GM21576 (cell line): Measurements from ENCODE around the gene DCK.
"Not testable (repeated sequence)": the region's sequence is repeated elsewhere in the genome, so short reads cannot be mapped to it uniquely, and the experiment has no call there.

Source experiments
- ATAC-seq: cut with Tn5 transposase; IDR thresholded peaks from one replicate; pipeline ENCODE4 v1.9.1; 2021; ENCODE audit warnings: mild to moderate bottlenecking, moderate library complexity; ENCODE audit not compliant: unreplicated experiment

The DCK gene

DNA sequence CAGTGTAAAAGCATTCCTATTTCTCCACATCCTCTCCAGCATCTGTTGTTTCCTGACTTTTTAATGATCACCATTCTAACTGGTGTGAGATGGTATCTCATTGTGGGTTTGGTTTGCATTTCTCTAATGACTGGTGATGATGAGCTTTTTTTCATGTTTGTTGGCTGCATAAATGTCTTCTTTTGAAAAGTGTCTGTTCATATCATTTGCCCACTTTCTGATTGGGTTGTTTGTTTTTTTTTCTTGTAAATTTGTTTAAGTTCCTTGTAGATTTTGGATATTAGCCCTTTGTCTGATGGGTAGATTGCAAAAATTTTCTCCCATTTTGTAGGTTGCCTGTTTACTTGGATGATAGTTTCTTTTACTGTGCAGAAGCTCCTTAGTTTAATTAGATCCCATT lies 6.2 kb downstream of the DCK start:
- ATAC-seq: not testable (repeated sequence)

DNA sequence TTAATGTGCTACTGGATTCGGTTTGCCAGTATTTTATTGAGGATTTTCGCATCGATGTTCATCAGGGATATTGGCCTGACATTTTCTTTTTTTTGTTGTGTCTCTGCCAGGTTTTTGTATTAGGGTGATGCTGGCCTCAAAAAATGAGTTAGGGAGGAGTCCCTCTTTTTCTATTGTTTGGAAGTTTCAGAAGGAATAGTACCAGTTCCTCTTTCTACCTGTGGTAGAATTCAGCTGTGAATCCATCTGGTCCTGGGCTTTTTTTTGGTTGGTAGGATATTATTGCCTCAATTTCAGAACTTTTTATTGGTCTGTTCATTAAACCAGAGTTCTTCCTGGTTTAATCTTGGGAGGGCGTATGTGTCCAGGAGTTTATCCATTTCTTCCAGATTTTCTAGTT lies 7.9 kb downstream of the DCK start:
- not testable (repeated sequence) for ATAC-seq

DNA sequence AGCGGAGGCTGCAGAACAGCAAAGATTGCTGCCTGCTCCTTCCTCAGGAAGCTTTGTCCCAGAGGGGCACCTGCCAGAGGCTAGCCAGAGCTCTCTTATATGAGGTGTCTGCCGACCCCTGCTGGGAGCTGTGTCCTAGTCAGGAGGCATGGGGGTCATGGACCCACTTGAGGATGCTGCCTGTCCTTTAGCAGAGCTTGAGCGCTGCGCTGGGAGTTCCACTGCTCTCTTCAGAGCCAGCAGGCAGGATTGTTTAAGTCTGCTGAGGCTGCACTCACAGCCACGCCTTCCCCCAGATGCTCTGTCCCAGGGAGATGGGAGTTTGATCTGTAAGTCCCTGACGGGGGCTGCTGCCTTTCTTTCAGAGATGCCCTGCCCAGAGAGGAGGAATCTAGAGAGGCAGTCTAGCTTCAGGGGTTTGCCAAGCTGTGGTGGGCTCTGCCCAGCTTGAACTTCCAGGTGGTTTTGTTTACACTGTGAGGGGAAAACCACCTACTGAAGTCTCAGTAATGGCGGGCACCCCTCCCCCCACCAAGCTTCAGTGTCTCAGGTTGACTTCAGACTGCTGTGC lies 10.9 kb downstream of the DCK start:
- ATAC-seq: no peak

DNA sequence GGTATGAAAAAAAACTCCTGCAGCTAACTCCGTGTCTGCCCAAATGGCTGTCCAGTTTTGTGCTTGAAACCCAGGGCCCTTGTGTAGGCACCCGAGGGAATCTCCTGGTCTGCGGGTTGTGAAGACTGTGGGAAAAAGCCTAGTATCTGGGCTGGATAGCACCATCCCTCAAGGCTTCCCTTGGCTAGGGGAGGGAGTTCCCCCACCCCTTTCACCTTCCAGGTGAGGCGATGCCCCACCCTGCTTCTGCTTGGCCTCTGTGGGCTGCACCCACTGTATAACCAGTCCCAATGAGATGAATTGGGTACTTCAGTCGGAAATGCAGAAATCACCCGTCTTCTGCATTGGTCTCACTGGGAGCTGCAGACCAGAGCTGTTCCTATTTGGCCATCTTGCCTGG lies 11.6 kb downstream of the DCK start:
- ATAC-seq: not testable (repeated sequence)

DNA sequence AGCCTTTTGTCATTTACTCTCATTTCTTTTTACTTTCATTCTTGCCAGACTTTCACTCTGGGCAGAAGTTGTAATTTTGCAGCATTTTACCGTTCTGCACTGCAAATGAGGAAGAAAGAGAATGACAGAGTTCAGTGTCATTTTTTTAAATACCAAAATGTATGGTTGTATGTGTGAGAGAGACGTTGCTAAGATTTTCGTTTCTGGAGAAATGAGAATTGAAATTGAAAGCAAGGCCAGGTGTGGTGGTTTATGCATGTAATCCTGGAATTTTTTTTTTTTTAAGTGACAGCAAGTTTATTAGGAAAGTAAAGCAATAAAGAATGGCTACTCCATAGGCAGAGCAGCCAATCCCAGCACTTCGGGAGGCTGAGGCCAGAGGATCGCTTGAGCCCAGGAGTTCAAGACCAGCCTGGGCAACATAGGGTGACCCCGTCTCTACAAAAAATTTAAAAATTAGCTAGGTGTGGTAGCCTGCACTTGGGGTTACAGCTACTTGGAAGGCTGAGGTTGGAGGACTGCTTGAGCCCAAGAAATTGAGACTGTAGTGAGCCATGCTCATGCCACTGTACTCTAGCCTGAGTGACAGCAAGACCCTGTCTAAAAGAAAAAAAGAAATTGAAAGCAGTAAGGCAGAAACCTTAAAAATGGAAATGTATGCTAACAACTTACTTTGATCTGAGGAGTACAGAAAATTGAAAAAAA lies 12.9 kb downstream of the DCK start:
- ATAC-seq: peak; percentile 74

DNA sequence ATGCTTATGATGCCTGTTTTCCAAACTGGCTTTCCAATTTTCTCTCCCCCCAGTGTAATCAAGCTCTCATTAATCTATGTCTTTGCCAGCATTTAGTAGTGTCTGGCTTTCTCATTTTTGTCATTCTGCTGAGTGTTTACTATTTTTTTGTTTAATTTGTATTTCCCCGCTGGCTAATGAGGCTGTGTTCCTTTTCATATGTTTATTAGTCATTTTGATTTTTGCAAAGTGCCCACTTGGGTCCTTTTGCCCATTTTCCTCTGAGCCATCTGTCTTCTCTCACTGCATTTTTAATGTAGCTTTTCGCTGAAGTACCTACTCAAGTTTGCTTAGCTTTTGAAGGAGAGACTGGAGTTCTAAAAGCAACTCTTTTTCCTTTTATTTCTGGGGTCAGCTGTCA lies 14.7 kb downstream of the DCK start:
- ATAC-seq: no peak

DNA sequence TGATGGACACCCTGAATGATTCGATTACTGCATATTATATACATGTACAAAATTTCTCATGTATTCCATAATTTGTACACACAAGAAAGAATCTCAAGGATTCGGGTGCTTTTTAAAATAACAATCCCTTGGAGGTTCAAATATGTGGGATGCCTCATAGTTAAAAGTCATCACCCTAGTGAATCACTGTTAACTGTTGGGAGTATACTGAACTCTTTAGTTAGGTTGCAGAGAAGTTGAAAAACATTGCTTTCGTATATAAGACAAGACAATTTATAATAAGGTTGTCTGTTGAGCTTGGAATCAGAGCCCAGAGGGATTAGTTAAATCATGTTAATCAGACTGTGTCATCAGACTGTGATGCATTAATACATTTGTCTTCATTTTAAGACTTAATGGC lies 15.6 kb downstream of the DCK start:
- ATAC-seq: no peak

DNA sequence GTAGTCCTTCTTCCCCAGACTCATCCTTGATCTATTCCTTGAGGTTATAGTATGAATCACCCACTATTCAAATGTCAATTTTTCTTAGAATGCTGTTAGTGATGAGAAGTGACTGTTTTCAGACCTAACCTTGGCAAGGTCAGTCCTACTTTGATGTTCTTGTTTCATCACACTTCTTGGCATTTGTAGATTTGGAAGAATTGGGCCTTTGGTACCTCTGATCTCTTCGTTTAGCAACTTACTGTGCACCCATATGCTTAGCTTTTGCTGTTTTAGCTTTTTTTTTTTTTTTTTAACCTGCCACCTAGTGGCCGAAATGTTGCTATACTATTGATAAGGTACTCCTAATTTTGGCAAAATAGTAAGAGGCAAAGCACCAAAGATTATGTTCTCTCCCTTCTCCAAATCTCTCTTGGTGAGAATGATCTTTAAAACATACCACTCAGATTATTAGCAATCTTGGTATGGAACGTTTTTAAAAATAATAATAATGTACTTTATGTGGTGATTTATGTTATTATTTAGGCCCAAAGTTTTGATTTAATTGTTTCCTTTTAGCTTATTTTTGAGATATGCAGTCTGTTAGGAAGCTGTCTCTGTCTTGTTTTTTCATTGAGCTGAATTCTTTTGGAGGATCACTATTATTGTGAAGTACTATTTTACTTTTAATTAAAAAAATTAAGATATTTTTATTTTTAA lies 16.6 kb downstream of the DCK start:
- peak; percentile 42 for ATAC-seq

DNA sequence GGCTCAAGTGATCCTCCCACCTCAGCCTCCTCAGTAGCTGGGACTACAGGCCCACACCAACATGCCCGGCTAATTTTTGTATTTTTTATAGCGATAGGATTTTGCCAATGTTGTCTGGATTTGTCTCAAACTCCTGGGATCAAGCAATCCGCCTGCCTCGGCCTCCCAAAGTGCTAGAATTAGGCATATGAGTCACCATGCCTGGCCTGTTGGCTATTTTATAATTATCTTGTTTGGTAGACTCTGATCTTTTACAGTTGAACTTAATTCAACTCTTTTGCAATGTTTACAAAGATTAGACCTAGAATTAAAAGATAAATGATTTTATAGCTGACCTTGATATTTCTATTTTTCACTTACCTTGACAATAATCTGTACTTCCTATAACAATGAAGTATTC lies 18.0 kb downstream of the DCK start:
- ATAC-seq: no peak

DNA sequence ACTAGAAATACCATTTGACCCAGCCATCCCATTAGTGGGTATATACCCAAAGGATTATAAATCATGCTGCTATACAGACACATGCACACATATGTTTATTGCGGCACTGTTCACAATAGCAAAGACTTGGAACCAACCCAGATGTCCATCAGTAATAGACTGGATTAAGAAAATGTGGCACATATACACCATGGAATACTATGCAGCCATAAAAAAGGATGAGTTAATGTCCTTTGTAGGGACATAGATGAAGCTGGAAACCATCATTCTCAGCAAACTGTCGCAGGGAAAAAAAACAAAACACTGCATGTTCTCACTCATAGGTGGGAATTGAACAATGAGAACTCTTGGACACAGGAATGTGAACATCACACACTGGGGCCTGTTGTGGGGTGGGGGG lies 23.9 kb downstream of the DCK start:
- ATAC-seq: not testable (repeated sequence)

DNA sequence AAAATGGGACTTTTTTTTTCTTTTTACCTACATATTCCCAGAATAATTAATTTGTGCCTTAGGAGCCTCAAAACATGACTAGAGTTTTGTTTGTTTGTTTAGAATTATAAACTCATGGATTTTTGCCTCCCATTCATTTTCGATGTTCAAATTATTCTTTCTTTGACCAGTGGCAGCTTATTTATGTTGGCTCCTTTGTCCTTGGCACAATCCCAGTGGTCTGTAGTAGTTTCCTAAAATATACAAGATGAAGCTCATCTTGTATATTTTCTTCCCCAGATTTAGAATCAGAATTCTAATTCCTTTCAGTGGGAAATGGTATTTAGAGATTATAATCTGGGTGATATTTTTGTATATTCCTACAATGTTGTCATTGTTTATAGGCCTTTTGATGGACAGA lies 27.2 kb downstream of the DCK start:
- no peak for ATAC-seq

DNA sequence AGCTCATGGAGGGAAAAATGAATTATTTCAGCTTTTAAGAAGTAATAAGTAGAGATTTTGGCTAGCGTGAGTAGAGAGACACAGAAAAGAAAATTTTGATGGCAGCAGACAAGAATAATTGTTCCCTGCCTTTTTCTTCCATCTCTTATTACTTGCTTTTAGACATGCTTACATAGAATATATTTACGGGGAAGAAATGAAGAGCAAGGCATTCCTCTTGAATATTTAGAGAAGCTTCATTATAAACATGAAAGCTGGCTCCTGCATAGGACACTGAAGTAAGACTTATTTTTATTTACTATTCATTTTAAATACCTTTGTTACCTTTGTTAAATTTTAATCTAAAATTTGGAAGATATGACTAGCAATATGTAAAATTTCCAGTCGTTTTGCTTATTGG lies 32.2 kb downstream of the DCK start:
- ATAC-seq: no peak

DNA sequence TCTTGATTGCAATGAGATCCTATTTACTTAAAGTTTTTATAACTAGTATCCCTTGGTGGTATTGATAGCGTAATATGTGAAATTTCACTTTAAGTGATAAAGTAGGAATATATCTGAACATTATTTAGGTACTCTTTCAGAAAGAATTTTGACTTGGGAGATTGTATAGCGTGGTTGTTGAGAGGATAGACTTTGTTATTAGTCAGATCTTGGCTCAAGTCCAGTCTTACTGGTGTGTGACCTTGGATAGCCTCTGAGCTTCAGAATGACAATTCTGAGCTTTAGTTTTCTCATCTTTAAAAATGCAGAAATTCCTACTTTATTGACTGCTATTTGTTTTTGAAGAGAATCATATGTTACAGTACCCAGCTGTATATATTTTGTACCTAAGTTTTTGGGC lies 32.6 kb downstream of the DCK start:
- ATAC-seq: no peak

DNA sequence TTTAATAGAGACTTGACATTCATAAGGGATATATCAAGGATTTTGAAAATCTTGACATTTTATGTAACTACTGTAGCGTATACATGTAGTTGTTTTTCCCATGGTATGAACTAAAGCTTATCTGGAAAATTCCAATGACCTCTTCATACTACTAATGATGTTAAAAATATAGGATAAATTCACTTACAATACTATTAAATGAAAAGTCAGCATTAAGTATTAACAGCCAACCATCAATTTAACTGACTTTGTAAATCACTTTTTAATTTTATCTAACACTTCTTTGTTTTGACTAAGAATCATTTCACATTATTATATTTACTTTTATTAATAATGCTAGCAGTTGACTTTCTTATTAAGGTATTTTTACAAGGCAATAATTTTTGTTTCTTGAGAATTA lies 34.2 kb downstream of the DCK start:
- ATAC-seq: no peak

DNA sequence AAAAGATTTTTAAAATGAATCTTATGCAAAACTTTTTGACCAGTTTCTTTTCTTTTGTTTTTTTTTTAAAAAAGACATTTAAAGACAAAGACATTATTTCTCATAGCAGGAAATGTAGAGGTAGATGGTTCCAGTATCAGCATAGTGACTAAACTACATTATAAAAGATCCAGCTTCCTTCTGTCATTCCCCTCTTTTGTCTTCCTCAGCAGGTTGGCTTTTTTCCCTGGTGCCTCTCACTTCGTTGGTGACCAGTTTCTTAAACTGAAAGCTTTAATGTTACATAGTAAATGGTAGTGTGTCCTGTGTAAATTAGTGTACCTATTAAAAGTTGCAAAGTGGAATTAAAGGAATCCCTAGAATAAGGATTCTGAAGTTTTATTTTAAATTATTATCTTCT lies 36.1 kb downstream of the DCK start:
- ATAC-seq: no peak

DNA sequence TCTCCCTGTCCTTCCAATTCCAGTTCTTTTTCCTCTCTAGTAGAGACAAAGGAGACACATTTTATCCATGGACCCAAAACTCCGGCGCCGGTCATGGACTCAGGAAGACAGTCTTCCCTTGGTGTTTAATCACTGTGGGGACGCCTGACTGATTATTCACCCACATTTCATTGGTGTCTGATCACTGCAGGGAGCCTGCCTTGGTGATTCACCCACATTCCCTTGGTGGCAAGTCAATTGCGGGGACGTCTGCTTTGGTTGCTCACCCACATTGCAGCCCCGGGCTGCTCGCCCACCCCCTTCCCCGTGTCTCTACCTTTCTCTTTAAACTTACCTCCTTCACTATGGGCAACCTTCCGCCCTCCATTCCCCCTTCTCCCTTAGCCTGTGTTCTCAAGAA lies 38.7 kb downstream of the DCK start:
- ATAC-seq: not testable (repeated sequence)

DNA sequence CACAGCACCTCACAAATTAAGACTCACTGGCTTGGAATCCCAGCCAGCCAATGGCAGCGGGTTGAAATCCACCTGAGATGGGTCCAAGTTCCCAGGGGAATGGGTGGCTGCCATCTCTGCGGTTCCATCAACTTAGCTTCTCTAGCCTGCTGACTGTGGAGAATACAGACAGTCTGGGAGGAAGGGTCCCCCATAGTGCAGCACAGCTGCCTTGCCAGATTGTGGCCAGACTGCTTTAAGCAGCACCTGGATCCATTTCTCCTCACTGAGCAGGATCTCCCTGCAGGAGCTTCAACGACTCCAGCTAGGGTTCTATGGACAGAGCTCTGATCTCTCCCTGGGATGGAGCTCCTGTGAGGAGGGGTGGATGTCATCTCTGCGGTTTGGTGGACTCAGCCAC lies 51.8 kb downstream of the DCK start:
- ATAC-seq: no peak

DNA sequence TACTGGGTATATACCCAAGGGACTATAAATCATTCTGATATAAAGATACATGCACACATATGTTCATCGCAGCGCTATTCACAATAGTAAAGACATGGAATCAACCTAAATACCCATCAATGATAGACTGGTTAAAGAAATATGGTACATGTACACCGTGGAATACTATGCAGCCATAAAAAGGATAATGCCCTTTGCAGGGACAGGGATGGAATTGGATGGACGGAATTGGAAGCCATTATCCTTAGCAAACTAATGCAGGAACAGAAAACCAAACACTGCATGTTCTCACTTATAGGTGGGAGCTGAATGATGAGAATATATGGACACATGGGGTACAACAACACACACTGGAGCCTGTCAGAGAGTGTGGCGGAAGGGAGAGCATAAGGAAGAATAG lies 55.9 kb downstream of the DCK start:
- no peak for ATAC-seq

DNA sequence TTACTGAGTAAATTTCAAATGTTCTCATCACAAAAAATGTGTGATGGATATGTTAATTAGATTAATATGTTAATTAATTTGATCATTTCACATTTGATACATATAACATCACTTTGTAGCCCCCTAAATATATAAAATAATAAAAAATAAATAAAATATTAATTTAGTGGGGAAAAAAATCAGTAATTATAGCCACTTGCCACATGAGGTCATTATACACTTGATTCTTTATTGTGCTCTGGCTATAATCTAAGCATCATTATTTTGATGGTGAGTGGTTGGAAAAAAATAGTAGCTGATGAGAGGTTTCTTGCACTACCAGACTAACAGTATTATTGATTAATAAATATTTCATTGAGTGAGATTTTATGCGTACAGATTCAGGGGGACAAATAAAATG lies 57.4 kb downstream of the DCK start:
- ATAC-seq: no peak

DNA sequence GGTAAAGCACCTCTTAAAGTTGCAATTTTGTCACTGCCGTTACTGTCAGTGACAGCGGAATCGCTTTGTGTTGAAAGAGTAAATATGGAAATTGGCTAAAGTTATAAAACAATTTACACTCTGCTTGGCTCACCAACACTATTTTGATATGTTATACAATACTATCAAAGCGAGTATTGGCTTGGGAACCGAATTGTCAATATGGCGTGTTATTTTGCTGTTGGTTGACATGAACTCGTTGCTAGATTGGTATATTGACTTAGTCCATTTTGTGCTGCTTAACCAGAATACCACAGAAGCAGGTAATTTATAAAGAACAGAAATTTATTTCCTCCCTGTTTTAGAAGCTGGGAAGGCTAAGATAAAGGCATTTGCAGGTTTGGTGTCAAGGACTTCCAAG lies 58.6 kb downstream of the DCK start:
- ATAC-seq: no peak

DNA sequence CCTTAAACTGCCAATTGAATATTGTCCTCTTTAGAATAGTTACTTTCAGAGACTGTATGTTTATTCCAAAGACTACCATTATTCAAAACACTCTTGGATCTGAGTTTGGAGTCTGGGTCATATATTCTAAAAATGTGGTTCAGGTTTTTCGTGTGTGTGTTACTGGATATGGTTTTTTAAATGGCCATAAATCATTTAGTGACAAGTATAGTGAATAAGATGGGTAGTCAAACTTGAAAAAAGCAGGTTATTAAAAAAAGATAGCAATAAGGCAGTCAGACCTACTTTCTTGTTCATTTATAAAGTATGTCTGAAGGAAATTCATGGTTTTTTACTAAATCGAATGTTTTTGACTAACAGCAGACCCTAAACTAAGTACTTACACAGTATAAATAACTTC lies 59.3 kb downstream of the DCK start:
- ATAC-seq: no peak

DNA sequence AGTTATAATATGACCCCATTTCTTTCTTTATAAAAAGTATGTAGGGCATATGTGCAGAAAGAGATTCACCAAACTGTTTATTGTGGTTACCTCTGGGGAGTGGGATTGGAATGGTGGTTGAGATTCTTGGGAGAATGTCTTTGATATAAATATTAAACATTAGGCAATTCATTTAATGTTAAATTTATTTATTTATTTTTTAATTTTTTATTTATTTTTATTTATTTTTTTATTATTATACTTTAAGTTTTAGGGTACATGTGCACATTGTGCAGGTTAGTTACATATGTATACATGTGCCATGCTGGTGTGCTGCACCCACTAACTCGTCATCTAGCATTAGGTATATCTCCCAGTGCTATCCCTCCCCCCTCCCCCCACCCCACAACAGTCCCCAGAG lies 60.2 kb downstream of the DCK start:
- not testable (repeated sequence) for ATAC-seq
